A673 (cell line): Measurements from ENCODE around the gene SEMA5A. TPM values are rescaled to one million over a fixed set of nuclear protein-coding genes. Genes with fewer than 3 reads are reported as not detected.

Source experiments
- BruUV-seq: library from RNA; stranded (reverse); fragments of 400-500 nt; replicated peaks from 2 replicates; lab custom pipeline; 2021; lab: Mats Ljungman, UMichigan
- CTCF ChIA-PET: fragments of 300-600 bp; sonication (Branson Sonifier 250); formaldehyde crosslinking; loops from one replicate; lab custom pipeline; 2022; ENCODE audit warnings: antibody characterized with exemption; lab: Charles Lee
- POLR2A ChIA-PET: fragments of 300-600 bp; sonication (Branson Sonifier 250); formaldehyde crosslinking; loops from one replicate; lab custom pipeline; 2022; ENCODE audit warnings: antibody characterized with exemption; ENCODE audit not compliant: low non-redundant PET; lab: Charles Lee
- DNase-seq: peaks from one replicate; pipeline ENCODE4 v3.0.0-alpha.2; 2015; ENCODE audit warnings: low spot score
- H3K27ac ChIP-seq: fragments of 200-600 bp; sonication (generic); 2 replicates; pipeline ENCODE4 v1.5.1; 2016; ENCODE audit warnings: mixed run types, low read depth, mild to moderate bottlenecking, mixed read lengths, antibody characterized with exemption, low read length; ENCODE audit not compliant: poor library complexity, severe bottlenecking
- H3K27me3 ChIP-seq: fragments of 200-600 bp; sonication (generic); replicated peaks from 2 replicates; pipeline ENCODE4 v1.6.1; 2017; ENCODE audit warnings: mixed run types, low read depth, mild to moderate bottlenecking, mixed read lengths, antibody characterized with exemption, low read length; ENCODE audit not compliant: insufficient read depth, poor library complexity
- H3K36me3 ChIP-seq: fragments of 200-600 bp; sonication (generic); 2 replicates; pipeline ENCODE4 v1.6.1; 2016; ENCODE audit warnings: mixed run types, mild to moderate bottlenecking, mixed read lengths, antibody characterized with exemption, low read length; ENCODE audit not compliant: insufficient read depth, poor library complexity, severe bottlenecking
- H3K4me1 ChIP-seq: fragments of 200-600 bp; sonication (generic); 2 replicates; pipeline ENCODE4 v1.6.1; 2017; ENCODE audit warnings: mixed run types, mild to moderate bottlenecking, mixed read lengths, antibody characterized with exemption, low read length; ENCODE audit not compliant: insufficient read depth, poor library complexity, severe bottlenecking
- H3K4me3 ChIP-seq: fragments of 200-600 bp; sonication (generic); 2 replicates; pipeline ENCODE4 v1.5.1; 2016; ENCODE audit warnings: low read depth, mixed run types, mild to moderate bottlenecking, mixed read lengths, low read length; ENCODE audit not compliant: poor library complexity, severe bottlenecking
- H3K9me3 ChIP-seq: fragments of 200-600 bp; sonication (generic); 2 replicates; pipeline ENCODE4 v1.6.1; 2016; ENCODE audit warnings: mixed run types, low read depth, mild to moderate bottlenecking, mixed read lengths, antibody characterized with exemption, low read length; ENCODE audit not compliant: poor library complexity, severe bottlenecking
- EZH2 ChIP-seq: fragments of 200-600 bp; sonication (generic); IDR thresholded peaks from 2 replicates; pipeline ENCODE4 v1.6.1; 2017; ENCODE audit warnings: borderline replicate concordance, low read depth, mild to moderate bottlenecking, mixed read lengths, antibody characterized with exemption, low read length; ENCODE audit not compliant: poor library complexity, severe bottlenecking
- intact Hi-C: fragments of 100-400 bp; cut with micrococcal nuclease; formaldehyde crosslinking; loops from one replicate; pipeline ENCODE4 v1.10.0; 2022; ENCODE audit not compliant: unreplicated experiment
- total RNA-seq: library from RNA; stranded (reverse); gene quantifications from 2 replicates; pipeline ENCODE4 v1.2.3, GENCODE V29; 2021
- TF ChIP-seq, protein P1 (sequence below): fragments of 300-800, 200-600 bp; sonication (generic); conservative IDR thresholded peaks from 2 replicates; pipeline ENCODE4 v1.5.1; 2017; ENCODE audit warnings: low read depth, mild to moderate bottlenecking, antibody characterized with exemption, low read length, moderate library complexity, mixed read lengths

Gene SEMA5A
- total RNA-seq, 1 experiment from 2014 or later = 0.17 TPM

DNA sequence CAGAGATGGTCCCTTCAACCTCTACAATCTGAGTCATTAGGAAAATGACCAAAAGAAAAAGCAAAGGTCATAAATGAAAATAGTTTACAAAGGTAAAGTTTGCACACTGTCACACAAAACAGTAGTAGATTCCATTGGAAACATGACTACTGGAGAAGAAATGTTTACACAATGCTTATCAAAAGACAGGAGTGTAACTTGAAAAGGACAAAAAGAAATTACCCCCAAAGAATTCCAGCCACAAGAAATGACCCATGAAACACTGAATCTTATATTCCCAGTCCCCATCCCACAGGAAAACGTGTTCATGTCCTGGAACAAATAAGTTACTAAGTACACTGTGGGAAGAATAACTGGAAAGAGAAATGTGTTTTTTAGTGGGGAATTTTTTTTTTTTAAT is 385.1 kb downstream of the SEMA5A start:
- CTCF ChIA-PET = no interaction called here
- intact Hi-C loops = no loop called here
- POLR2A ChIA-PET = no interaction called here

DNA sequence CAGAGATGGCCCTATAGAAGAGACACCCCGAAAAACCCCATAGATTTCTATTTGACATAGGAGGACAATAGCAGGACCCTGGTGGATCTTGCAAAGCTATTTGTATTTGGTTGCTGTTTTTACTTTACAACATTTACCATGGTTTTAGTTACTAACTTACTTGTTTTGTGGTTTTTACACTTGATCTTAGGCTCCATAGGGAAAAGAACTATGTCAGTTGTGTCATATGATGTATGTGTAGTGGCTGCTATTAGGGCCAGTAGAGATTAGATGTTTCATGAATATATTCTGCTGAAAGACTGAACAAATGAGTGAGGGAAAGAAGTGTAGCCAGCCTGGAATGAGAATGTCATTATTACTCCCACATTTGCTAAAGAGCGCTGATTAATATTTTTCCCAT is 388.1 kb downstream of the SEMA5A start:
- Histone ChIP-seq H3K9me3 (no peaks in the 10 kb centered on the region), H3K4me1 (no peaks in the 10 kb centered on the region), H3K36me3 (no peaks in the 10 kb centered on the region), H3K4me3 (no peak overlapping the region), H3K27ac (no peak overlapping the region), H3K27me3 (no peaks in the 10 kb centered on the region)
- no TSS peak for BruUV-seq
- TF ChIP-seq, protein P1, sequence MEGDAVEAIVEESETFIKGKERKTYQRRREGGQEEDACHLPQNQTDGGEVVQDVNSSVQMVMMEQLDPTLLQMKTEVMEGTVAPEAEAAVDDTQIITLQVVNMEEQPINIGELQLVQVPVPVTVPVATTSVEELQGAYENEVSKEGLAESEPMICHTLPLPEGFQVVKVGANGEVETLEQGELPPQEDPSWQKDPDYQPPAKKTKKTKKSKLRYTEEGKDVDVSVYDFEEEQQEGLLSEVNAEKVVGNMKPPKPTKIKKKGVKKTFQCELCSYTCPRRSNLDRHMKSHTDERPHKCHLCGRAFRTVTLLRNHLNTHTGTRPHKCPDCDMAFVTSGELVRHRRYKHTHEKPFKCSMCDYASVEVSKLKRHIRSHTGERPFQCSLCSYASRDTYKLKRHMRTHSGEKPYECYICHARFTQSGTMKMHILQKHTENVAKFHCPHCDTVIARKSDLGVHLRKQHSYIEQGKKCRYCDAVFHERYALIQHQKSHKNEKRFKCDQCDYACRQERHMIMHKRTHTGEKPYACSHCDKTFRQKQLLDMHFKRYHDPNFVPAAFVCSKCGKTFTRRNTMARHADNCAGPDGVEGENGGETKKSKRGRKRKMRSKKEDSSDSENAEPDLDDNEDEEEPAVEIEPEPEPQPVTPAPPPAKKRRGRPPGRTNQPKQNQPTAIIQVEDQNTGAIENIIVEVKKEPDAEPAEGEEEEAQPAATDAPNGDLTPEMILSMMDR = no peak
- TF ChIP-seq EZH2 = no peak
- CTCF ChIA-PET = no interaction called here
- POLR2A ChIA-PET = no interaction called here
- intact Hi-C loops = no loop called here
- DNase-seq = no peak

More for the DNA sequence above, 385.1 kb downstream of the SEMA5A start:
- Histone ChIP-seq H3K36me3 (no peaks in the 10 kb centered on the region), H3K9me3 (no peaks in the 10 kb centered on the region), H3K27ac (no peak overlapping the region), H3K4me1 (no peaks in the 10 kb centered on the region), H3K27me3 (no peaks in the 10 kb centered on the region), H3K4me3 (no peak overlapping the region)
- BruUV-seq = no TSS peak
- no peak for DNase-seq
- TF ChIP-seq, protein P1 = no peak
- TF ChIP-seq EZH2 = no peak

DNA sequence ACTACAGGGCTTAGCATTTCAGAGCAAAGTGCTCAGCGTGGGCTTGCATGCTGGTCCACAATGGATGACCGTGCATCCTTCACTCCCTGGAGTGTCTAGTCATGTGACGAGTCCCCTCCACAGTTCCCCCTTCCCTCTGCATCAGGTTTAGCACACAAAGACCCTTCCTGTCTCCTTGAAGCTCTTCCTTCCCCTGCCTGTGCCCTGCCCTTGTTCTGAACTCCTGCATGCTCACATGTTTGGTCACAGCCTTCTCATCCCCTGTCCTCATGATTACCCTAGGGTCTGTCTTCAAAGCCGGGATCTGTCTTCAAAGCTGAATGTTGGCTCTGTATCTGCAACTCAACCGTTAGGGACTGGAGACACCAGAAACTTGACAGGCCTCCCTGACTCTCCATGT is 388.9 kb downstream of the SEMA5A start:
- intact Hi-C loops = no loop called here
- POLR2A ChIA-PET = no interaction called here
- no peak for TF ChIP-seq EZH2
- TF ChIP-seq, protein P1 = no peak
- H3K4me3 ChIP-seq = no peak overlapping the region
- no peaks in the 10 kb centered on the region for H3K27me3 ChIP-seq
- no TSS peak for BruUV-seq
- CTCF ChIA-PET = no interaction called here
- no peak overlapping the region for H3K27ac ChIP-seq
- H3K9me3 ChIP-seq = no peaks in the 10 kb centered on the region
- H3K4me1 ChIP-seq = no peaks in the 10 kb centered on the region
- DNase-seq = no peak
- no peaks in the 10 kb centered on the region for H3K36me3 ChIP-seq
